ENCODE measurements around the gene GZMA. TPM values are rescaled to one million over a fixed set of nuclear protein-coding genes. Genes with fewer than 3 reads are reported as not detected.

GZMA gene
- total RNA-seq: not detected in 2 replicates

GRCh38 chr5:55102348-55102747 lies at the start of gene GZMA:
TSS of gene GZMA (plus strand) at chr5:55102646. CDS start at chr5:55102683, 37 bp downstream.

Other genes with a start within 250 kb of the GZMA start
- gene ESM1, start 117.1 kb upstream of the GZMA start, total RNA-seq: not detected in 2 replicates
- not detected in 2 replicates for gene GZMK, start 78.4 kb upstream of the GZMA start, total RNA-seq
- 28.5 and 40.4 TPM in 2 replicates for gene GPX8, start 57.5 kb downstream of the GZMA start, total RNA-seq
- not detected in 2 replicates for gene CDC20B, start 70.5 kb downstream of the GZMA start, total RNA-seq
- 0.27 TPM in 1 of 2 replicates, not detected in the other for gene MCIDAS, start 124.7 kb downstream of the GZMA start, total RNA-seq
- 8.5 and 8.8 TPM in 2 replicates for gene CCNO, start 131.0 kb downstream of the GZMA start, total RNA-seq
- gene DHX29, start 205.0 kb downstream of the GZMA start, total RNA-seq: 19.2 and 25.3 TPM in 2 replicates
- 82.2 and 84.2 TPM in 2 replicates for gene MTREX, start 205.3 kb downstream of the GZMA start, total RNA-seq

All from hair follicular keratinocyte (primary cell).